ENCODE measurements around the gene MICB. TPM values are rescaled to one million over a fixed set of nuclear protein-coding genes. Genes with fewer than 3 reads are reported as not detected.
A peak's percentile ranks its signal among the peaks of the same experiment; 100 is the strongest.
"Not testable (repeated sequence)": the region's sequence is repeated elsewhere in the genome, so short reads cannot be mapped to it uniquely, and the experiment has no call there.

Gene MICB
- 2.1 and 2.9 TPM in 2 replicates for total RNA-seq
- polyA plus RNA-seq (2012), result 4.2 TPM

DNA sequence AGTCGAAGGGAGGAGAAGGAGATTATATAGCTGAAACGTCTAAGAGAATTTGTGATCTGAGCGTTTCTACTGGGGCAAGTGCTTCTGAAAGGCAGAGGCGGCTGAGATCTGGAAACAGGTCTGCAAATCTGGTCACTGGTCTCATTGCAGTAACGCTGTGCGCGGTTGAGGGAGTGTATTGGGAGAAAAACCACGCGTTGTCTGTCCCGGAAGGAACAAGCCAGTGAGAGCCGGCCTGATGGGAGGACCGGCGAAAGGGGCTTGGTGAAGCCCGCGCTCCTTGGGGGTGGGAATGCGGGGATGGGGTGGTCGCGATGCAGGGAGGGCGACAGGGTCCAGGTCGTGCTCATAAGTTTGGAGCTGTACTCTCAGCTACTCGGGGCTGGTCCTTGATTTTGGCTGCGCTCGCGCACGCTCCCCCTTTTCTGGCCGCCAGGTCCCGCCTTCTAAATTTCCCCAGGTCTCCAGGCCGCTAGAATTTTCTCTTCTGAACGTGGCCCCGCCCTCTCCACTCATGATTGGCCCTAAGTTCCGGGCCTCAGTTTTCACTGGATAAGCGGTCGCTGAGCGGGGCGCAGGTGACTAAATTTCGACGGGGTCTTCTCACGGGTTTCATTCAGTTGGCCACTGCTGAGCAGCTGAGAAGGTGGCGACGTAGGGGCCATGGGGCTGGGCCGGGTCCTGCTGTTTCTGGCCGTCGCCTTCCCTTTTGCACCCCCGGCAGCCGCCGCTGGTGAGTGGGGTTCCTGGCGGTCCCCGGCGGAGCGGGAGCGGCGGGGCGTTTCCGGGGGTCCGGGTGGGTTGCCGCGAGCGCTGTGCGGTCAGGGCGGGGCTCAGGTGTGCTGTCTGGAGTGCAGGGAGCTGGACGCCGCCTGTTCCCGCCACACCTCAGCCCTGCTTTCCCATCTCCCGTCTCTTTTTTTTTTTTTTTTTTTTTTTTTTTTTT lies at the start of gene MICB:
TSS of gene MICB (plus strand) at position 615 of the 946 bp plus-strand sequence. CDS start at position 664, 49 bp downstream.
- peak; percentile 74 for DNase-seq (ENCODE audit: low read depth)

DNA sequence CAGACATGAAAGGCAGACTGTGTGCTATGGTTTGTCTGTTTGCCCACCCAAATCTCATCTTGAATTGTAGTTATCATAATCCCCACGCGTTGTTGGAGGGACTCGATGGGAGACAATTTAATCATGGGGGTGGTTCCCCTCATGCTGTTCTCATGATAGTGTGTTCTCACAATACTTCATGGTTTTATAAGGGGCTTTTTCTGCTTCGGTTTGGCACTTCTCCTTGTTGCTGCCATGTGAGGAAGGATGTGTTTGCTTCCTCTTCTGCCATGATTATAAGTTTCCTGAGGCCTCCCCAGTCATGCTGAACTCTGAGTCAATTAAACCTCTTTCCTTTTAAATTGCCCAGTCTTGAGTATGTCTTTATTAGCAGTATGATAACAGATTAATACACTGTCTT lies 47.2 kb upstream of the MICB start:
- no peak for DNase-seq (ENCODE audit: low read depth)

DNA sequence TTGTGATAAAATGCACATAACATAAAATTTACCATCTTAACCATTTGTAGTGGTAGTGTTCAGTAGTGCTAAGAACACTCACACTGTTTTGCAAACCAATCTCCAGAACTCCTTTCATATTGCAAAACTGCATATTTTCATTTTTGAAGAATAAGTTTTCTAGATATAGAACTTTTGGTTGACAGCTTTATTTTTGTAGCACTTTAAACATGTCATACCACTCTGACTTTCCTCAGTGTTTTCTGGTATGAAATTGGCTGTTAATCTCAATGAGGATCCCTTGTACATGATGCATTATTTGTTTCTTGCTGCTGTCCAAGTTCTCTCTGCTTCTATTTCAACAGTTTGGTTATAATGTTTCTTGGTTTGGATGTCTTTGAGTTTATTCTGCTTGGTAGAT lies 45.1 kb upstream of the MICB start:
- DNase-seq (ENCODE audit: low read depth), result no peak

DNA sequence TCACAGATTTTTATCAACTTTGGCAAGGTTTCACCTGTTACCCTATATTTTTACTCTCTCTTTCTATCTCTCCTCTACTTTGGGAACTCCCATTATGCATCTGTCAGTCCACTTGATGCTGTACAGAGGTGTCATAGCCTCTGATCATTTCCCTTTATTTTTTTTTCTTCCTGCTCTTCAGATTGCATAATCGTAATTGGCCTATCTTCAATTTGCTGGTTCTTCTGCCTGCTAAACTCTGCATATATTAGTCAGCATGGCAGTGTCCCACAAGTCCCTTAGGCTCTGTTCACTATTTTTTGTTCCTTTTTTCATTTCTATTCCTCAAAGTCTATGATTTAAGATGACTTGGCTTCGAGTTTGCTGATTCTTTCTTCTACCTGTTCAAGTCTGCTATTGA lies 44.7 kb upstream of the MICB start:
- no peak for DNase-seq (ENCODE audit: low read depth)

DNA sequence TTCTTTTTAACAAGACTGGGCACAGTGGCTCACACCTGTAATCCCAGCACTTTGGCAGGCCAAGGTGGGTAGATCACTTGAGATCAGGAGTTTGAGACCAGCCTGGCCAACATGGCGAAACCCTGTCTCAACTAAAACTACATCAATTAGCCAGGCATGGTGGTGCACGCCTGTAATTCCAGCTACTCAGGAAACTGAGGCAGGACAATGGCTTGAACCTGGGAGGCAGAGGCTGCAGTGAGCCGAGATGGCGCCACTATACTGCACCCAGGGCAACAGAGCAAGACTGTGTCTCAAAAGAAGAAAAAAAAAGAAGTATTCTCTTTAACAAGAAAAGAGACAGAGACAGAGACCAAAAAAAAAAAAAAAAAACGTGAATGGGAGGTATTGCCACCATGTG lies 38.1 kb upstream of the MICB start:
- not testable (repeated sequence) for DNase-seq (ENCODE audit: low read depth)

DNA sequence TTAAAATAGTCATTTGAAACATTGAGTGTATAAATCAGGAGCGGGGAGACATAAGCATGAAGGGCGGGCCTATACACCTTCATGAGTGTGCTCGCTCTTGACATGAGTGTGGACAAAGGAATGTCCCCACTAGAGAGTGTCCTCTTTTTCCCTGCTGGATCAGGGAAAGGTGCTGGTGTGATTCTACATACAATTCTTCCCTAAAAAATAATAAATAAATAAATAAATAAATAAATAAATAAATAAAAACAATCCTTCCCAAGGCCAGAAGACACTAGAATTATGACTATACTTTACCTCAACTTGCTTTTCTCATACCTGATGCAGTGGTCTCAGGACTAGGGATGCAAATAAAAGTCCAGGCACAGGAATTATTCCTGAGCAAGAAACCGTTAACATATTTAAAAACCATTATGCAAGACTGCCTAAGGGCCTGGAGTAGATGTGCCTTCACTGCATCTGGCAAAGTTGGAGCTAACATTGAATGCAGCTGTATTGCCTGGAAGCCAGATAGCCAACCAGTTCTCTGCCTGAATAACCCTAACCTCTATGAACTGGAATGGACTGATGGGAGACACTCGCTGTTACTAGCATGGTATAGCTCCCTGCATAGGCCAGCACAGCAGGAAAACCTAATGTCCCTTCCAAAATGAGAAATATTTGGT lies 37.5 kb upstream of the MICB start:
- no peak for DNase-seq (ENCODE audit: low read depth)

DNA sequence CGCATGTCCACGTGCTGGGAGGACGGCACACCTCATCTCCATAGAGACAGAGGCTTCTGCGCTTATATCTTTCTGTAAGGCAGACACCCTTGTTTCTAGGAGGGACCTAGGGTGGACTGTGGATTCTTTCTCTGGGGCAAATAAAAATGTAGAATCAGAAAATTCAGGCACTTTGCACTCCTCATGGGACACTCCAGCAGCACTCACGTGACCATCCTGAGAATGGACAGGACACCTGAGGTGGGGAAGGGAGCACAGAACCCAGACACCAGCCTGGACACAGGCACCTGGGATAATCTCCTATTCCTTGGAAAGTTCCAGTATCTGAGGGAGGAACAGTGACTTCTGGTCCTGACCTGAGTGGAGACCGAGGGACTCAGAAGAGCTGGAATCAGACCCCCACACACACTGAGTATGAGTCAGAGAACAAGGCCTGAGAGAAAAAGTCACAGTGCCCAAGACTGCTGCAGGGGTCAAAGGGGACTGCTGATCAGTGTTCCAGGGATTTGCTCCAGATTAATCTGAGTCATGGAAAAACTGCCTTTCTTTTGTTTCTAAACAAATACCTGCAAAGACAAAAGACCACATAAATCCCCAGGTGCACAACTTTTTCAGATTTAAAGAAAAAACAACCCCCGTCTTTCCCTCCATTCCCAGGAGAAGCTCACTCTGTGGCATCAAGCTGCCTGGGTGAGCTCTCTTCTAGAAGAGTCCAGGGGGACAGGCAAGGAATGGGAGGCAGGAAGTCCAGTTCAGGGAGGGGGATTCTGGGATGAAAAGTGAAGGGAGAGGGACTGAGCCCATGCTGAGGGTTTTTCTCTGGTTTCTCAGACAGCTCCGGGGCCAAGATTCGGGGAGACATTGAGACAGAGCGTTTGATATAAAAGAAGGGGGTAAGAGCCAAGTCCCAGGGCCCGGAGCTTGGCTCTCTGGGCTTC lies 35.6 kb upstream of the MICB start:
- no peak for DNase-seq (ENCODE audit: low read depth)

DNA sequence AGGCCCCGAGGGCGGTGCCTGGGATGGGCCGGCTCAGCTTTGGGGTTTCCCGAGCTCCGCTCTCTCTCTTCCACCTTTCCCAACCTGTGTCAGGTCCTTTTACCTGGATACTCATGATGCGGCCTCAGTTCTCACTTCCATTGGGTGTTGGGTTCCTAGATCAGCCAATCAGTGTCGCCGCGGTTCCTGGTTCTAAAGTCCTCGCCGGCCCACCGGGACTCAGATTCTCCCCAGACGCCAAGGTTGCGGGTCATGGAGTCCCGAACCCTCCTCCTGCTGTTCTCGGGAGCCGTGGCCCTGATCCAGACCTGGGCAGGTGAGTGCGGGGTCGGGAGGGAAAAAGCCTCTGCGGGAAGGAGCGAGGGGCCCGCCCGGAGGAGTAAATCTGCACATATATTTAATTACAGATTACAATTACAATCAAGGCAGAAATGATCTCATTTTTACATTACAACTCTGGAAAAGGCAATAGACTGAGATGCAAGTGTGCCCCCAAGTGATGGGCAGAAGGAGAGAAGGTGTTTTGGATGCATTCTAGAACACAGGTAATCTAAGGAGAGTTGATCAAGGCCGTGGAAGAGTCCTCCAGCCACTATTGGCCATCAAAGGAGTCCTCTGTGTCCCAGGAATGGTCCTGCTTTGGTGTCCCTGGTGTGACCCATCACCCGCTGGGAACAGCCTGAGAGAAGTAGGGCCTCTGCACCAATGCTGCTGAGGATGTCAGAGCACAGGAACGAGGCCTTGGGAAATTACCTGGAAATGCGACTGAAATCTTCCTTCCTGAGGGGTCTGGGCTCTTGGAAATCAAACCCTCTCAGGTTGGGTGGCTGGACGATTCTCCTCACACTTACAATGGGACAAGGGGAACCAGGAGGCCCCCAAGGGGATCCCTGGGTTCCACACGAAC lies 34.7 kb upstream of the MICB start:
- DNase-seq (ENCODE audit: low read depth), result no peak

DNA sequence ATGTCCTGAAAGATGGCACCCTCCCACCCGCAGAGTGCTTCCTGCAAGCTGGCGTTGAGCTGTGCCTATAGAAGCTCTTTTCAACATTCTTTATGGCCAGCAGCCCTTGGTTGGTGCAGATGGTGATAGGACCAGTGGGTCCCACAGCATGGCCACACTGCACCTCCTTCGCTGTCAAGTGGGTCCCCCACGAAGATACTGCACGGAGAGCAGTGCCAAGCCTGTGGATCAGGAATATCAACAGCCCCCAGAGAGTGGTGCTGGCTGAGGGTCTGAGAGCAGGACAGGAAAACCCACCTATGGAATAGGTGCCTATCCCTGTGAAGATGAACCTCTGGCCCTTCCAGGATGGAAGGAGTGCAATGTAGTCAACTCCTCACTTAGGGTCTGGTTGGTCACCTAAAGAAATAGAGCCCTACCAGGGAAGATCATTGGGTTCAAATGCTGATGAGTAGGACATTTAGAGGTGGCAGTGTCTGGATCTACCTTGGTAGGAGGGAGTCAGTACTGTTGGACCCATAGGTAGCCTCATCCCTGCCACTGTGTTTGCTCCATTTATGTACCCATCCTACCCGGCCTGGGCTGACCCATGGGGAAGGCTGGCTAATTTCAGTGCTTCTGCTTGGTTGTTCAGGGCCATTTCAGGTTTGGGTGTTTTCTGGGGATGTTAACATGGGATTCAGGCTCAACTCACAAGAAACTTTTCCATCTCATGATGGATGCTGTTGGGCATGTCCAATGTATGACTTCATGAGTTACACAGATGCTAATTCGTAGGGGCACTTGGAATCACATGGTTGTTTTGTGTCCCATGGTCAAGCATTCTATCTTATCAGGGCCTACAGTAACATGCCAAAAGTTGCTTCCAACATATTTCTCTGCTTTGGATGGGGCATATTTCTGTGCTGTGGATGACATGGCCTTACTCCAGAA lies 33.4 kb upstream of the MICB start:
- no peak for DNase-seq (ENCODE audit: low read depth)

DNA sequence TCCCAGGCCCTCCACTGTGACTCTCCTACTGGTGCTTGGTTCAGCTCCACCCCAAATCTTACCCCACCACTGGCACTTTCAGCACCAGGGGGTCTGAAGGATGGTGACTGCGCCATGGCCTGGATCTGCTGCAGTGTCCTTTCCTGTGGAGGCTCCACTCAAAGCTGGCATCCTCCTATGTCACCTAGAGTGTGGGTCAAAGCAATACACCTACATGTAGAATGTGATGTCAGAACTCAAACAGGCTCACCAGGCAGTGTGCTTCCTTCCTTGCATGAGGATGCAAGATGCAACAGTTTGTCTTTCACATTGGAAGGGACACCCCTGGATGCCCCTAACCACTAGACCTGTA lies 32.8 kb upstream of the MICB start:
- no peak for DNase-seq (ENCODE audit: low read depth)

DNA sequence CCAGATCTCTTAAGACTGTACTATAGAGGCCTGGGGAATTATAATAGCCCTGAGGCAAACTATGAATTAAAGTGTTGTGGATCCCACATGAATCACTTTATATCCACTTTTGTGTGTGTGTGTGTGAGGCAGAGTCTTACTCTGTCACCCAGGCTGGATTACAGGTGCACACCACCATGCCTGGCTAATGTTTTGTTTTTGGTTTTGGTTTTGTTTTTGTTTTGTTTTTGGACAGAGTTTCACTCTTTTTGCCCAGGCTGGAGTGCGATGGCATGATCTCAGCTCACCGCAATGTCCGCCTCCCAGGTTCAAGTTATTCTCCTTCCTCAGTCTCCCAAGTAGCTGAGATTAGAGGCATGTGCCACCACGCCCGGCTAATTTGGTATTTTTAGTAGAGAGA lies 32.2 kb upstream of the MICB start:
- DNase-seq (ENCODE audit: low read depth), result no peak

DNA sequence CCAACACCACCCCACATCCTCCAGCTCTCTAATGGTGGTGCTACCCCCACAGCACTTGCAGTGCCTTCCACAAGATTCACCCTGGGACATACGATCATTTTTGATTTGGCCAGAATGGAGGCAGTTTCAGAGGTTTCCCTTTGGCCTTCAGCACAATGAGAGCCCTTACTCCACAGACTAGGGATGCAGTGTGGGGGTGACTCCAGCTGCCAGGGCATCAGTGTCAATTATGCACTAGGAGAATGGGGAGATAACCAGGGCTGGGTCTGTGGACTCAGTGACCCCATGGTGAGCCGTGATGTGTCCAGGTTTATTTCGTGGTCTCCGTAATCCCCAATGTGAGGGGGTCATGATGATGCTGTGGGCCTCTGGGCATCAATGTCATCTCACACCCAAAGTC lies 31.5 kb upstream of the MICB start:
- no peak for DNase-seq (ENCODE audit: low read depth)

DNA sequence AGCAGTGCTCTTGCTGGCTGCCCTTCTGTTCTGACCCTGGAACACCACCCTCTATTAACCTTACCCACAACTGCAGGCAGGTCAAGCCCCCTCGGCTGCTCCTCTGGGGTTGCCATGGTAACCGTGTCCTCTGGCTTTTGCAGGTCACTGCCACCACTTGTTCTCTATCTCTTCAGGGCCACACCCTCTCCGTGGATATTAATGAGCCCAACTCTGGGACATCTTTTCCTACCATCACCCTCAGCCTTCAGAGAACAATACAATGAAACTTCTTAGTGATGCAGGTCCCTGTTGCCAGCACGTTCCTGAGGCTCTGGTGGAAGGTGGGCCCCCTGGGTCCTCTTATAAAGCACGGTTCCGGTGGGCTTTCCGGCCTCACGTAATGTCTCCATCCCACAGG lies 30.8 kb upstream of the MICB start:
- DNase-seq (ENCODE audit: low read depth), result no peak

DNA sequence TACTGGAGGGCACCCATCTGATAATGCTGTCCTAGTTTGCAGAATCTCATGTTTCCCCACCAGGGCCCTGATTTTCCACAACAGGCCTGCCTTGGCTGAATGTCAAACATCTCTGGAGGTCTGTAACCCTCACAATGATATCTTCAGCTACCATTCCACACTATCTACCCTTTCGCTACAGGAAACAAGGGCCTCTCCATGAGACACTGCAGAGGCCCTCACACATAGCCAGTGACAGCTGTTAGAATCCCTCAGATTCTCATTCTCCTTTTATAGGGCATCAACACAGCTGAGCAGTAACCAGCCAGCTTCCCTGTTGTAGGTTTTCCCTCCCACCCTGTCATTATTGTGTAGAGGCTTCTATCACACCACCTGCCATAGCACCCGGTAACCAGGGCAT lies 29.6 kb upstream of the MICB start:
- DNase-seq (ENCODE audit: low read depth), result peak; percentile 66

DNA sequence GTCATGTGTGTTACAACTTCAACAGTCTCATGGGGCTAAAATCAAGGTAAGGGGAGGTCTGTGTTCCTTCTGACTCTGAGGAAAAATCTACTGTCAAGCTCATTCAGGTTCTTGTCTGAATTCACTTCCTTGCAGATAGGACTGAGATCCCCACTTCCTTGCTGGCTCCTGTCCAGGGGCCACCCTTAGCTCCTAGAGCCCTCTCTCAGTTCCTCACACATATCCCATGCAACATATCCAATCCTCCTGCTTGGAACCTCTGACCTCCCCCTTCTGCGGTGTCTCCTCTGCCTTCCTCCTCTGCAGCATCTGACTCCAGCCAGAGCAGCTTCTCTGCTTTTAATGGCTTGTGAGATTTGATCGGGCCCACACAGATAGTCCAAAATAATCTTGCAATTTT lies 27.1 kb upstream of the MICB start:
- no peak for DNase-seq (ENCODE audit: low read depth)

DNA sequence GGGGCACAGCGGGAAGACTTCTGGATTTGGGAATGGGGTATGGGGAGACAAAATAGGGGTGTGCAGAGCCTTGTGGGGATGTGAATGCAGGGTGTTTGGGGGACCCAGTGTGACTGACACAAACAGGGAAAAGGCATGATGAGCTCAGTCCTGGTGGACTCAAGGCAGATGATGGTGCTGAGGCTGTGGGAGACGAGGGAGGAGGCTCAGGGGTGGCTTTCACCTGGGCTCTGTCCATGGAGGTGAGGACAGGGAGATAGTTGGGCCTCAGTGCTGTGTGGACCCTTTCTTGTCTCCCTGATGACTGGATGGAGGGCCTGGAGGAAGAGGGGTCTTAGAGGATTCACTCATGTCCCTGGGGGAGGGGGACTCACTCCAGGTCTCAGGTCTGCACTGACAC lies 26.2 kb upstream of the MICB start:
- no peak for DNase-seq (ENCODE audit: low read depth)

DNA sequence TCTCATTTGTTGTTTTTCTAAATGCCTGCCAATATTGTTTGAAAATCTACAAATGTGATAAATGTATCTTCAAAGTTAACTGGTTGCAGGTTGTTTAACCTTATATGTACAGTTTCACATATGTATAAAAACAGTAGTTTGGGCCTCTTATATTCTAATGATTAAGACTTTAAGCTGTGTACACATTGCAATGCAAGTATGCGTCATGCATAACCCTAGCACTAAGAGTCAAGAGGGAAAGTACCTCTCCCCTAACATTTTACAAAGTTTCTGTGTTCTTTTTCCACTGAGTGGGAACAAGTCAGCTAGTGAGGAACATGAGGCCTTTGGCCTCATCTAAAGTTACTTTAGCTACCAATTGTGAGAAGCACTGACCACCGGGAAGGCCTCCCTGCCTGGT lies 25.7 kb upstream of the MICB start:
- no peak for DNase-seq (ENCODE audit: low read depth)

DNA sequence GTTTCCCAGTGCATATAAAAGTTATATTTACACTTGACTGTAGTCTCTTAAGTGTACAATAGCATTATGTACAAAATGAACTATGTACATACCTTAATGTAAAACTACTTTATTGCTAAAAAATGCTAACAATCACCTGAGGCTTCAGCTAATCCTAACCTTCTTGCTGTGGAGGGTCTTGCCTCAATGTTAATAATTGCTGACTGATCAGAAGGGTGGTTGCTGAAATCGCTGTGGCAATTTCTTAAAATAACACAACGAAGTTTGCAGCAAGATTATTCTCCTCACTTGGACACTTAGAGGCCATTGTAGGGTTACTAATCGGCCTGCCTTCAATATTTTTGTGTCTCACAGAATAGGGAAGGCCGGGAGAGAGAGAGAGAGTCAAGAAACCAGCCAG lies 24.7 kb upstream of the MICB start:
- no peak for DNase-seq (ENCODE audit: low read depth)
